ENCODE data around the gene CAPN8.

CAPN8 gene

GRCh38 chr1:223665592-223666312, at the start of gene CAPN8:
Gene CAPN8, minus strand, starts transcription at chr1:223665701. Its CDS starts 55 bp downstream, at chr1:223665646.
- no peak for DNase-seq
- H3K27me3 ChIP-seq, result no peaks in the 10 kb centered on the region
- no peak for TF ChIP-seq CTCF (IDR thresholded peaks at IDR 0.05)
- intact Hi-C loops (cut with DNase I; ENCODE audit: low total_unique reads), result no loop called here
- no peak within 1 kb of the TSS for H3K4me3 ChIP-seq
- no peaks in the 10 kb centered on the region for H3K9me3 ChIP-seq
- H3K4me1 ChIP-seq, result no peaks in the 10 kb centered on the region
- no peaks in the 10 kb centered on the region for H3K36me3 ChIP-seq
- no peak within 1 kb of the TSS for H3K27ac ChIP-seq

- H3K4me3 ChIP-seq, result peak overlapping the region in 1 of 2 donors; percentile 19
- peak in 1 of 2 donors; percentile 42 for DNase-seq
- H3K9me3 ChIP-seq, result no peaks in the 10 kb centered on the region
- TF ChIP-seq CTCF (IDR thresholded peaks at IDR 0.05), result no peak
- peaks cover 22 to 30% (median 29%) of the 10 kb centered on the region in 3 donors for H3K36me3 ChIP-seq
- H3K27ac ChIP-seq, result peak overlapping the region; percentile 31 to 41
- intact Hi-C loops (cut with DNase I; ENCODE audit: low total_unique reads), result no loop called here
- peaks cover 0 to 63% (median 43%) of the 10 kb centered on the region in 4 donors for H3K4me1 ChIP-seq
- H3K27me3 ChIP-seq, result no peaks in the 10 kb centered on the region
These were observed 49.5 kb upstream of the CAPN8 start for GRCh38 chr1:223714849-223715603.

- TF ChIP-seq CTCF (IDR thresholded peaks at IDR 0.05), result no peak
- Histone ChIP-seq H3K27me3 (no peaks in the 10 kb centered on the region), H3K4me3 (peak overlapping the region in 1 of 2 donors; percentile 71), H3K4me1 (peaks cover 0 to 57% (median 41%) of the 10 kb centered on the region in 4 donors), H3K27ac (peak overlapping the region; percentile 85 to 90), H3K9me3 (no peaks in the 10 kb centered on the region), H3K36me3 (peaks cover 17 to 24% (median 23%) of the 10 kb centered on the region in 3 donors)
- intact Hi-C loops (cut with DNase I; ENCODE audit: low total_unique reads), result no loop called here
- no peak for DNase-seq
These were observed 48.9 kb upstream of the CAPN8 start for GRCh38 chr1:223714421-223714724.

- Histone ChIP-seq H3K27me3 (no peaks in the 10 kb centered on the region), H3K27ac (peak overlapping the region; percentile 85 to 90), H3K4me3 (peak overlapping the region; percentile 66 to 71), H3K36me3 (peaks cover 11 to 18% (median 17%) of the 10 kb centered on the region in 3 donors), H3K9me3 (no peaks in the 10 kb centered on the region), H3K4me1 (peaks cover 0 to 54% (median 45%) of the 10 kb centered on the region in 4 donors)
- intact Hi-C loops (cut with DNase I; ENCODE audit: low total_unique reads), result loop anchor here (2.0 kb wide), 1 partner anchor 35 kb away; no protein-coding TSS in a partner anchor
- no peak for TF ChIP-seq CTCF (IDR thresholded peaks at IDR 0.05)
- DNase-seq, result no peak
These were observed 48.3 kb upstream of the CAPN8 start for GRCh38 chr1:223713546-223714420.

- H3K4me1 ChIP-seq, result peaks cover 0 to 60% (median 50%) of the 10 kb centered on the region in 4 donors
- peak; percentile 28 to 74 for DNase-seq
These were observed 47.5 kb upstream of the CAPN8 start for GRCh38 chr1:223712850-223713474.

More at GRCh38 chr1:223712850-223713474, 47.5 kb upstream of the CAPN8 start:
- H3K9me3 ChIP-seq, result no peaks in the 10 kb centered on the region
- no peaks in the 10 kb centered on the region for H3K27me3 ChIP-seq
- H3K36me3 ChIP-seq, result peaks cover 3 to 9% (median 9%) of the 10 kb centered on the region in 3 donors
- H3K27ac ChIP-seq, result peak overlapping the region; percentile 85 to 90
- peak overlapping the region; percentile 66 to 71 for H3K4me3 ChIP-seq
- TF ChIP-seq CTCF (IDR thresholded peaks at IDR 0.05), result no peak
- intact Hi-C loops (cut with DNase I; ENCODE audit: low total_unique reads), result loop anchor here (2.0 kb wide), 1 partner anchor 36 kb away; no protein-coding TSS in a partner anchor

Data from tibial artery (tissue), 4 donors.